Cardiac fibroblast (primary cell): Measurements from ENCODE around the gene STX16.

Source experiments
- DNase-seq, 2 donors: peaks; one replicate each; pipeline versions ENCODE4 v3.0.0 to v3.0.0-alpha.2; 2010; ENCODE audit warnings: low read depth in 2 of 2
- H3K4me3 ChIP-seq, 2 donors: replicated peaks in 1 of 2; 1 replicate in 1 of 2; 2 replicates in 1 of 2; pipeline ENCODE4 v1.5.1; 2011; ENCODE audit warnings: low read depth in 2 of 2, low read length in 2 of 2, mild to moderate bottlenecking in 2 of 2, moderate library complexity in 1 of 2
- CTCF ChIP-seq: IDR thresholded peaks from one replicate; pipeline ENCODE4 v1.5.1; 2011; ENCODE audit warnings: low read depth, mild to moderate bottlenecking, low read length, inconsistent platforms

Gene STX16

DNA sequence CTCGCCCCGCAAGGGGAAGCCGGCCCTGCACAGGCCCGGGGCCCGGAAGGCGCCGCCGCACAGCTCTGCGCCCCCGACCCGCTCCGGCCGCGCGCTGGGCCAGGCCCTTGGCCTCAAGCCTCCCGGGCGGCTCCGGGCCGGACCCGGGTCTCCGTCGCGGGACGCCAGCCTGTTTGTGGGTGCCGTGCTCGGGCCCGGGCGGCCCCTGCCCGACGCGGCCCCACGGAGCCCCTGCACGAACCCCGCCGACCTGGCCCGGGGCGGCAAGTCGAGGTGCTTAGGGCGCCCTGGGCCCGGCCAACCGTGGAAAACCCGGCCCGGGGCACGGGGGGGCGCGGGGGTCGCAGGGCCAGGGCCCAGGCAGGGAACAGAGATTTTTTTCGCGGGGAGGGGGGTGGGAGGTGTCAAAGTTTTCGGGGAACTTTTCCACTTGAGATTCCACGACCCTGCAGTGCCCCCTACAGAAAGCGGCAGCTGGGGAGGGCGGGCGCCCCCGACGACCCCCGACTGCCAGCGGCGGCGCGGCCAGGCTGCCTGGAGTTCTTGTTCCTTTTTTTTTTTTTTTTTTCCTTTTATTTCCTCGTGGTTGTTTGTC lies 805 bp upstream of the STX16 start:
- no peak for TF ChIP-seq CTCF
- peak overlapping the region in 1 of 2 donors; percentile 30 for H3K4me3 ChIP-seq
- no peak for DNase-seq

GRCh38 chr20:58651559-58651945 lies 469 bp downstream of the STX16 start:
- TF ChIP-seq CTCF: no peak
- H3K4me3 ChIP-seq: peak overlapping the region; percentile 92 to 96
- no peak for DNase-seq

DNA sequence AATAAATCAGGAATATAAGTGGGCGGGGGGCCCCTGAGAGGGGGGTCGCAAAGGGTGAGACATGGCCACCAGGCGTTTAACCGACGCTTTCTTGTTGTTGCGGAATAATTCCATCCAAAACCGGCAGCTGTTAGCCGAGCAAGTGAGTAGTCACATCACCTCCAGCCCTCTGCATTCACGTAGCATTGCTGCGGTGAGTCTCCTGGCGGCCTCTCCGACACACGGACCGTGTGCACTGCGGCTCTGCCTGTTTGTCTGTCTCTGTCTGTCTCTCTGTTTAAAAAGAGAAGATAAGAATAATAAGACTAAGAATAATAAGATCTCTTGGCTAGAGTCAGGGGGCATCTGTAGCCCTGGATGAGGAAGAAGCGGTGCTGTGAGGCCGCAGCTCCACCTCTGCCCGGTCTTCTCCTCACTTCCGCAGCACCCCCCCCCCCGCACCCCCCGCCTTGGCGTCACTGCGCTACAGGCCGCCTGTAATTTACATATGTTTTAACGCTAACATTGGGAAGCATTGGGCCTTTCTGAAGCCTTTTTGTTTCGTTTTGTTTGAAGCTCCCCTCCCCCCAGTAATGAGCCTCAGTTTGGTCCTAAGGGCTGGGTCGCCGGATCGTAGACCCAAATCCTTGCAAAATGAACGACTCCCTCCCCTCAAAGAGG lies 993 bp downstream of the STX16 start:
- TF ChIP-seq CTCF: peak; percentile 17
- peak; percentile 80 to 83 for DNase-seq
- peak overlapping the region; percentile 92 to 96 for H3K4me3 ChIP-seq

- peak overlapping the region; percentile 92 to 96 for H3K4me3 ChIP-seq
- DNase-seq: peak in 1 of 2 donors; percentile 39
- TF ChIP-seq CTCF: no peak
Measured at GRCh38 chr20:58652606-58653294, 1.7 kb downstream of the STX16 start.

GRCh38 chr20:58654337-58654736 lies 3.3 kb downstream of the STX16 start:
- no peak for DNase-seq
- H3K4me3 ChIP-seq: no peak overlapping the region
- no peak for TF ChIP-seq CTCF

DNA sequence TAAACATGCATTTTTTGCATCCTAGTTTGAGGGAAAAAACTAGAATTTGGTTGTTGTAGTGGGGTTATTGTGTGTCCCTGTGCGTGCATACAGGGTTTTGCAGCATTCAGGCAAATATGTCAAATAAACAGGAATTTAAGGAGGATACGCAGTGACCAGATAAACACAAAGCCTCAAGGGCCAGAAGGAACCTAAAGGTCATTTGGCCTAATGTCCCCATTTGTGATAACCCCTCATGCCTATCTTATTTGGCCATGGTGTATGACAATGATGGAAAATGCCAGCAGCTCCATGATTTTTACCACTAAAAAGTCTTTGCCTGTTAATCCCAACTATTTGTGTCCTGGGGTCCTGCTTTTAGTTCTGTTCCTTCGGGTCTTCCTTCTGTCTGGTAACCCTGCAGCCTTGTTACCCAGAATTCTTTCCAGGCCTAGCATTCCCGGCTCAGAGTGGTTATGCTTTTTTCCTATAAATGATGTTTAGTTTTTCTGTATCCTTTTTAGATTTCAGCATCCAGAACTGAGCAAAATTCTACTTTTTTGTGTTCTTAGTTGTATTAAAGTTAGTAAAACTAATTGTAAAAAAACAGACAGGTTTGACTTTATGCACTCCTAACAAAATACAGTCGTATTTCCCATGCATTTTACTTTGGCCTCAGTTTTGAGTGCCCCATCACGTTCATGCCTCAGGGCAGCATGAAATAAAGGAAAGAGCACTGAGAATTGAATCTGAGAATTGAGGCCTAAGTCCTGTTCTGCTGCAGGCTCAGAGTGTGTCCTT lies 4.4 kb downstream of the STX16 start:
- no peak overlapping the region for H3K4me3 ChIP-seq
- no peak for TF ChIP-seq CTCF
- DNase-seq: no peak
